CMK (cell line): ENCODE results near the gene CLDN9.

Experiments used
- DNase-seq: peaks from one replicate; pipeline ENCODE4 v3.0.0-alpha.2; 2010; ENCODE audit warnings: low read depth

Gene CLDN9

GRCh38 chr16:2996298-2996697, 16.4 kb upstream of the CLDN9 start:
- DNase-seq, result no peak

- no peak for DNase-seq
Observed at GRCh38 chr16:2999929-3000328, 12.8 kb upstream of the CLDN9 start.

DNA sequence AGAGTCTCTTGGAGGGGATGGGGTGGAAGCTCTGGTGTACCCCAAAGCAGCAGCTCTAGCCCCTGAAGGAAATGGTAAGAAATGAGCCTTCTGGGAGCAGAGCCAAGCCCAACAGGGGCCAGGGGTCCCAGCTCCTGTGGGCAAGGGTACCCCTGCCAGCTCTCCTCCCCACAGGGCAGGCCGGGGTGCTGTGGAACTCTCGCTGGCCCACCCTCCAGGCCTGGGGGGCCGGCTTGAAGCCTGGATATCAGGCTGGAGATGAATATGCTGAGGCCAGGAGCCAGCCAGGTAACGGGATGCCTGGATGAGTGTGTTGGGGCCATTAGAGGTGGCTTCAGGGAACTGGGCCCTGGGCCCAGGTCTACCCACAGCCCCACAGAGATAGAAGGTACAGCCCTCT, 12.2 kb upstream of the CLDN9 start:
- no peak for DNase-seq

GRCh38 chr16:3001316-3001715, 11.4 kb upstream of the CLDN9 start:
- no peak for DNase-seq

DNA sequence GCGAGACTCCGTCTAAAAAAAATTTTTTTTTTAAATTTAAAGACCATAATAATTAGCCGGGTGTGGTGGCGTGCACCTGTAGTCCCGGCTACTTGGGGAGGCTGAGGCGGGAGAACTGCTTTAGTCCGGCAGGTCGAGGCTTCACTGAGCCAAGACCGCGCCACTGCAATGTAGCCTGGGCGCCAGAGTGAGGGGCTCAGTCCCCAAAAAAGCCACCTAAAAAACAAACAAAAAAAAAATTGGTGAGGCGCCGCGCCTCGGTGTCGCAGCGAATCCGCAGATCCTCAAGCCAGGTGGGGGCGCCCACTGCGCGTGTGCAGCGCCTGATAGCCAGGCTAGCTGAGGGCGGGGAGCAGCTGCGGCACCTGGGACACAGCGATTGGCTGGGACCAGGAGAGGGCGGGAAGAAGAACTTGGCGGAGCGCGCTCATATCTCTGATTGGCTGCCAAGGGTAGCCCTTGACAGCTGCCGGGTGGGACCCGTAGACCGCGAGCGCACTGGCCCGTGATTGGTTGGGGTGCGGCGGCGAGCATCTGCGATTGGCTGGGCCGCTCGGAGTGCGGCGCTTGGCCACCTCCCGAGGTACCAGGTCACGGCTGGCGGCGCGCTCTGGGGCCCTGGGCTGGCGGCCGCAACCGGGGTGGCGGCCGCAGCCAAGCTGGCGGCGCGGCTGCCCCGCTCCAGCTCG, 9.0 kb upstream of the CLDN9 start:
- DNase-seq, result peak; percentile 100

DNA sequence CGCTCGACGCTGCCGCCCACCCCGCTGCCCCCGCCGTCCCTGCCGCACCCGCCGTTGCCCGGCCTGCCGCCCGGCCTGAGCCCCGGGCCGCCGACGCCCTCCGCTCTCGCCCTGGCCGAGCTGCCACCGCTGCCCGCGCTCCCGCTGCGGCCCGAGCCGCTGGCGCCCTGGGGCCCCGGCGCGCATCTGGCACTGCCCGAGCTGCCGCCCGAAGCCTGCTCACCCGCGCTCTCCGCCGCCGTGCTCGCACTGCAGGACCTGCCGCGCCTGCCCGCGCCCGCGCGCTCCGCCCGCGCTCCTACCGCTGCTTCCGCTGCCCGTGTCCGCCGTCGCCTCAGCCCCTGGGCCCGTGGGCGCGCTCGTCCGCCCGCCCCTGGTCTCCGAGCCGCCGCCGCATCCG, 8.4 kb upstream of the CLDN9 start:
- no peak for DNase-seq

- no peak for DNase-seq
Observed at GRCh38 chr16:3004781-3005284, 7.9 kb upstream of the CLDN9 start.

- DNase-seq, result no peak
Observed at GRCh38 chr16:3007059-3007956, 5.4 kb upstream of the CLDN9 start.

- peak; percentile 94 for DNase-seq
Observed at GRCh38 chr16:3007957-3008689, 4.6 kb upstream of the CLDN9 start.

- no peak for DNase-seq
Observed at GRCh38 chr16:3008690-3009037, 4.1 kb upstream of the CLDN9 start.

DNA sequence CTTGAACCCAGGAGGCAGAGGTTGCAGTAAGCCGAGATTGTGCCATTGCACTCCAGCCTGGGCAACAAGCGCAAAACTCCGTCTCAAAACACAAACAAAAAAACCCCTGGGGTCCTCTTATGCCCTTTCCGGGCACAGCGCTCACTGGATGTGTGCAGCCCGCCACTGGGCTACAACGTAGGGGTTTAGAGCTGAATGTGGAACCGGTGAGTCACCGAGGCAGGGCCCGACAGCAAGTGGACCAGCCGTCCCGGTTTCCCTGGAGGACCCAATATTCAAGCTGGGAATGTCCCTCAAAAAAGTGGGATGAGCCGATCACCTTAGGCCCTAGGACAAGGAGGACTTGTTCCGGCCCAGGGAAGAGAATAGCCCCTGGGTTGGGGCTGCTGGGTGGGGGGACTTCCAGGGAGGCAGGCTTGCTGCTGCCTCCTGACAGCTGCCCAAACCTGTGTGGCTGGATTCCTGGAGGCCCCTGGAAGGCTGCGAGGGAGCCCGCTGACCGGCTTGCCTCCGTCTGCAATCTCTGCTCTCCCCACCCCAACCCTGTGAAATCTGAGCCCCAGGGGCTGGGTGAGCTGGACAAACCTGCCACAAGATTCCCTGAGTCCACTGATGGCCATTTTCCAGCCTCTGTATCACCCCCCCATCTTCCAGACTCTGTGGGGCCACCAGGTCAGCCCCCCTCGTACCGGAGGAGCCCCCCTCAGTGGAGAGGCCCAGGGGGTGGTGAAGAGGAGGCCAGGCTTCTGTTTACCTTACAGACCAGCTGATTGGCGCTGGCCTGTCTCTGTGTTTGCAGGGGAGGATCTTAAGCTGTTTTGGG, 2.9 kb upstream of the CLDN9 start:
- no peak for DNase-seq

- DNase-seq, result no peak
Observed at GRCh38 chr16:3010510-3010909, 2.2 kb upstream of the CLDN9 start.

- DNase-seq, result no peak
Observed at GRCh38 chr16:3012246-3012645, 477 bp upstream of the CLDN9 start.

DNA sequence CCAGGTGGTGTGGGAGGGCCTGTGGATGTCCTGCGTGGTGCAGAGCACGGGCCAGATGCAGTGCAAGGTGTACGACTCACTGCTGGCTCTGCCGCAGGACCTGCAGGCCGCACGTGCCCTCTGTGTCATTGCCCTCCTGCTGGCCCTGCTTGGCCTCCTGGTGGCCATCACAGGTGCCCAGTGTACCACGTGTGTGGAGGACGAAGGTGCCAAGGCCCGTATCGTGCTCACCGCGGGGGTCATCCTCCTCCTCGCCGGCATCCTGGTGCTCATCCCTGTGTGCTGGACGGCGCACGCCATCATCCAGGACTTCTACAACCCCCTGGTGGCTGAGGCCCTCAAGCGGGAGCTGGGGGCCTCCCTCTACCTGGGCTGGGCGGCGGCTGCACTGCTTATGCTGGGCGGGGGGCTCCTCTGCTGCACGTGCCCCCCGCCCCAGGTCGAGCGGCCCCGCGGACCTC, 798 bp downstream of the CLDN9 start:
- DNase-seq, result no peak

- no peak for DNase-seq
Observed at GRCh38 chr16:3013998-3014690, 1.4 kb downstream of the CLDN9 start.

DNA sequence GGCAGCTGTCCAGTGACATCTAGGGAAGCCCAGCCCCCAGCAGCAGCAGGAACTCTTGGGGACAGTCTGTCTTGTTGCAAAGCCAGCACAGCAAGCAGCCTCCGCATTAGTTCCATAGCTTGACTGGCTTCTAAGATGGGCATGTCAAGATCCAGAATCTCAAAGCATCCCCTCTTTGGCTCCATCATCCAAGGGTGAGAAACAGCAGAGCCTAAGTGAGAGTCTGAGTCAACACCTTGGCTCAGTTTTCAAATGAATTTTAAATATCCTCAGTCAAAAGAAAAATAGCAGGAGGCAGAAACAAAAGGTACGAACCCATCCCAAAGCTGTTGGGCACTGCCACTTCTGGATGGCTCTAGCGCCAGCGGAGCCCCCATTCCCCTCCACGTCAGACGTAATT, 2.2 kb downstream of the CLDN9 start:
- no peak for DNase-seq

GRCh38 chr16:3015865-3016521, 3.3 kb downstream of the CLDN9 start:
- DNase-seq, result no peak

DNA sequence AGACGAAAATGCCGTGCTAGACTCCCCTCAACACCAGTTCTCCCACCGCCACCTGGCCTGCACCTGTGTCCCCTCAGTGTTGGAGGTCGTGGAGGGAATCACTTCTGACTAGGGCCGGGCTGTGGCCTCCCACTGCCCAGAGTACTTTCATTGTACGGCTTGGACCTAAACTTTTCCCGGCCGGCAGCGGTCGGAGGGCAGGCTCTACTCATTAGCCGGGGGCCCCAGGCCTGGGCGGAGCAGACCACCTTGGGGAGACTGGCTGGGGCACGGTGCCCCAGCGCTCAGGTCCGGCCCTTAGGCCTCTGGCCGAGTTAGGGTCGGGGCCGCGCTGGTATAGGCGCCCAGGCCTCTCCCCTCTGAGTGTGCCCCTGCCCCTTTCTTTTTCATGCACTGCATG, 4.6 kb downstream of the CLDN9 start:
- no peak for DNase-seq

DNA sequence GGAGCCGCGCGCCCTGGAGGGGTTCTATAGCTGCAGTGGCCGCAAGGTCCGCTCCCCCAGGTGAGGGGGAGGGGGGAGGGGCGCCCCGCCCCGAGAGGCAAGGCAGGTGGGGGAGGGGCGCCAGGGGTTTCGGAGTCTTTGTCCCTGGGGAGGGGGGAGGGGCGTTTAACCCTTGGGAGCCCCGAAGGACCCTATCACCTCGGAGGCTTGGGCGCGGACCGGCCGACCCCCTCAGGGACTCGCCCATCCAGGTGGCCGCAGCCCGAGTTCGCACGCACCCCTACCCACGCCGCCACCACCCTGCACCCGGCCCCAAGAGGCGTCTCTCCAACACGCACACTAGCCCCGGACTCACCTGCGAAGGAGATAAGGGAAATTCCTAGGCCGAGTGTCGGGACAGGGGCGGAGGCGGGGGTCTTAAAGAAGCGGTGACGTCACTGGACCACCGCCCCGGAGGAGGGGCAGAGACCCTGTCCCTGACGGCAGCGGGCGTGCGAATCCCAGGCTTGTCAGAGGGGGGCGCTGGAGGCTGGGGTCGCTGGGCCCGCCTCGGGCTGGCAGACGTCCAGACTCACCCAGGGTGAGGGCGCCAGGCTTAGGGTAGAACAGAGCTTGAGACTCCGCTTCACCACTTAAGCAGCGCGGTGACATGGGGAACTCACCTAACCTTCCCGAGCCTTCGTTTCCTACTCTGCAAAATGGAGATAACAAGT, 5.2 kb downstream of the CLDN9 start, which contains the start of gene CLDN6:
CLDN6 (minus strand) TSS at position 390 of the 713 bp plus-strand sequence. CDS start 2,162 bp downstream, outside the sequence.
- no peak for DNase-seq
